GM23248 (cell line): ENCODE results near the gene FHL2. TPM values are rescaled to one million over a fixed set of nuclear protein-coding genes. Genes with fewer than 3 reads are reported as not detected.
A peak's percentile ranks its signal among the peaks of the same experiment; 100 is the strongest.

Source experiments
- DNase-seq: peaks from one replicate; pipeline ENCODE4 v3.0.0-alpha.2; 2015
- H2AFZ ChIP-seq: fragments of 200-600 bp; sonication (generic); 2 replicates; pipeline ENCODE4 v1.6.1; 2016; ENCODE audit warnings: antibody characterized with exemption
- H3F3A ChIP-seq: fragments of 200-600 bp; sonication (generic); 2 replicates; pipeline ENCODE4 v1.6.1; 2016; ENCODE audit warnings: mild to moderate bottlenecking, antibody characterized with exemption, mixed run types; ENCODE audit not compliant: insufficient read depth
- H3K27ac ChIP-seq: fragments of 200-600 bp; sonication (generic); 2 replicates; pipeline ENCODE4 v1.5.1; 2016; ENCODE audit warnings: mild to moderate bottlenecking
- H3K27me3 ChIP-seq: fragments of 200-600 bp; sonication (generic); replicated peaks from 2 replicates; pipeline ENCODE4 v1.6.1; 2016; ENCODE audit warnings: mild to moderate bottlenecking; ENCODE audit not compliant: insufficient read depth
- H3K36me3 ChIP-seq: fragments of 200-600 bp; sonication (generic); 2 replicates; pipeline ENCODE4 v1.6.1; 2016; ENCODE audit warnings: low read depth, mild to moderate bottlenecking
- H3K4me1 ChIP-seq: fragments of 200-600 bp; sonication (generic); 2 replicates; pipeline ENCODE4 v1.6.1; 2016; ENCODE audit warnings: mild to moderate bottlenecking; ENCODE audit not compliant: insufficient read depth
- H3K4me2 ChIP-seq: fragments of 200-600 bp; sonication (generic); one replicate; pipeline ENCODE4 v1.6.1; 2016; ENCODE audit warnings: mild to moderate bottlenecking; ENCODE audit not compliant: unreplicated experiment
- H3K4me3 ChIP-seq: fragments of 200-600 bp; sonication (generic); 2 replicates; pipeline ENCODE4 v1.5.1; 2016; ENCODE audit warnings: mild to moderate bottlenecking
- H3K79me2 ChIP-seq: fragments of 200-600 bp; sonication (generic); 2 replicates; pipeline ENCODE4 v1.6.1; 2016; ENCODE audit warnings: mild to moderate bottlenecking; ENCODE audit not compliant: insufficient read depth
- H3K9ac ChIP-seq: fragments of 200-600 bp; sonication (generic); 2 replicates; pipeline ENCODE4 v1.6.1; 2016; ENCODE audit warnings: mild to moderate bottlenecking
- H3K9me2 ChIP-seq: fragments of 200-600 bp; sonication (generic); 2 replicates; pipeline ENCODE4 v1.6.1; 2016; ENCODE audit warnings: mixed run types, mild to moderate bottlenecking, moderate library complexity; ENCODE audit not compliant: insufficient read depth
- H3K9me3 ChIP-seq: fragments of 200-600 bp; sonication (generic); one replicate; pipeline ENCODE4 v1.6.1; 2017; ENCODE audit warnings: low read depth
- H4K20me1 ChIP-seq: fragments of 200-600 bp; sonication (generic); 2 replicates; pipeline ENCODE4 v1.6.0; 2016; ENCODE audit not compliant: insufficient read depth
- EZH2 ChIP-seq: fragments of 200-600 bp; sonication (generic); IDR thresholded peaks from 2 replicates; pipeline ENCODE4 v1.6.1; 2018; ENCODE audit warnings: antibody characterized with exemption, mild to moderate bottlenecking; ENCODE audit not compliant: insufficient read depth, poor library complexity, severe bottlenecking
- EZH2phosphoT487 ChIP-seq: fragments of 200-600 bp; sonication (generic); IDR thresholded peaks from 2 replicates; pipeline ENCODE4 v1.6.1; 2018; ENCODE audit warnings: antibody characterized with exemption, moderate library complexity, mild to moderate bottlenecking, low read depth; ENCODE audit not compliant: insufficient read depth
- WGBS, 2 experiments: methylation state at CpG; one replicate each; pipeline ENCODE4 v1.1.6; 2015 to 2017; ENCODE audit warnings: low lambda C conversion rate in 2 of 2, low coverage in 1 of 2; ENCODE audit errors: missing lambda C conversion rate in 2 of 2; 5-methylcytosine and 5-hydroxymethylcytosine counted together
- in situ Hi-C: fragments of 300-500 bp; cut with MboI; formaldehyde crosslinking; loops from 2 replicates; pipeline ENCODE4 v1.15.0; 2020
- polyA plus RNA-seq: library from polyadenylated mRNA; unstranded; fragments of >200 nt; fragmentation: Nextera tagmentation; extraction: Ambion mirVana; gene quantifications from 2 replicates; pipeline ENCODE4 v1.2.1, GENCODE V29; 2016
- total RNA-seq: library from RNA; depleted of rRNA; stranded (reverse); fragments of >200 nt; shearing (Covaris generic); gene quantifications from 2 replicates; pipeline ENCODE4 v1.2.3, GENCODE V29; 2014

FHL2 gene
- total and polyA plus RNA-seq, 2 experiments from 2014 or later = 404 to 598 TPM

DNA sequence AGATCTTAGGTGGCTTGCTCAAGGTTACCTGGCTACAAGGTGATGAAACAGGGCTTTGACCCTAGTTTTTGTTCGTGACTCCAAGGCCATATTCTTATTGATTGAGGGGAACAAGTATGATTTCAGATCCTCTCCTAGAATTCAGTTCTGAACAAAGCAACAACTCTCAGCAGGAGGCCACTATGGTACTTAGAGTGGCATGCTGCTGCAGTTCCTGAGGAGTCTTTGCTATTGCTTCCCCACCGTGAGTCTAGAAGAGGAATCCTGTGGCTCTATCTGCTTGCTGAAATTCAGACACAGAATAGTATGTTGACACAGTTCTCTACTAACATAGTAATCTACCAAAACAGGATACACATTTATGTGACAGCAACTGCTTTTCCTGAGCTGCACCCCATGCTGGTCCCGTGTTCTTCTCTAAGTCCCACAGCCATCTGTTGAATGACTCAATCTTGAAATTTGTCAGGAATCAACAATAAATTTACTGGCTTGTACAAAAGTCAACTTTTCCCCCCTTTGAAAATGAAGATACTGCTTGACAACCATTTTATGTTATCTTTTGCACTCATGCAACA is 73.4 kb downstream of the FHL2 start:
- Histone ChIP-seq H2AFZ (no peak overlapping the region), H3K4me2 (peak overlapping the region; percentile 9), H3K79me2 (peaks cover 66% of the 10 kb centered on the region), H3K9me2 (no peaks in the 10 kb centered on the region), H3K27me3 (no peaks in the 10 kb centered on the region), H3K4me1 (peaks cover 35% of the 10 kb centered on the region), H3K9me3 (no peaks in the 10 kb centered on the region), H3K36me3 (no peaks in the 10 kb centered on the region), H3K27ac (peak overlapping the region; percentile 56; the same call in 1 of the 2 replicates), H4K20me1 (no peaks in the 10 kb centered on the region), H3F3A (0 out of 2 replicates have a peak, but pooled peaks cover 13% of the 10 kb centered on the region), H3K9ac (no peak overlapping the region), H3K4me3 (no peak overlapping the region)
- WGBS, 2 experiments = 56 to 65% methylated on average over 3 of the region's 3 CpGs
- in situ Hi-C loops = no loop called here
- no peak for TF ChIP-seq EZH2
- no peak for TF ChIP-seq EZH2phosphoT487
- DNase-seq = peak; percentile 19

DNA sequence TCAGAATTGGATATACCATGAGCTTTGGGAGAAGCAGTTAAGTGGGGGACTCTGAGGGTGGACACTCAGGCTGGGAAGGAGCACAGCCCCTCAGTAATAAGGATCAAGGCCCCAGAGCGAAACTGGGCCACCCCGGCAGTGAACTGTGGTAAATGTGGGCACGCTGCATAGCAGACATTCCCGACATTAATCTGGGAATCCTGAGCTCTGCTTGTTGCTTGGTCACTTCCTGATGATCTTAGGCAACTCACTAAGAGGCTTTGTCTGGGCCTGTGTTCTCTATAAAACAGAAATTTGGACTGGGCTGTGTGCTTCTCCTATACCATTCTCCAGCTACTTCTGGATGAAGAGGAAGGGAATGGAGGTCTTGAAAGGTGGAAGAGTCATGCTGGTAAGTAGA is 74.1 kb downstream of the FHL2 start:
- in situ Hi-C loops = no loop called here
- H3K4me3 ChIP-seq = no peak overlapping the region
- H2AFZ ChIP-seq = no peak overlapping the region
- no peaks in the 10 kb centered on the region for H3K27me3 ChIP-seq
- peaks cover 31% of the 10 kb centered on the region for H3K4me1 ChIP-seq
- peak overlapping the region; percentile 9 for H3K4me2 ChIP-seq
- H3F3A ChIP-seq = 0 out of 2 replicates have a peak, but pooled peaks cover 8% of the 10 kb centered on the region
- peak overlapping the region; percentile 56 for H3K27ac ChIP-seq
- no peak overlapping the region for H3K9ac ChIP-seq
- H3K9me3 ChIP-seq = no peaks in the 10 kb centered on the region
- no peaks in the 10 kb centered on the region for H3K36me3 ChIP-seq
- no peaks in the 10 kb centered on the region for H3K9me2 ChIP-seq
- WGBS, 2 experiments = 79 to 86% methylated on average over 4 of the region's 4 CpGs
- TF ChIP-seq EZH2phosphoT487 = no peak
- no peak for TF ChIP-seq EZH2
- peak; percentile 54 for DNase-seq
- H3K79me2 ChIP-seq = peaks cover 67% of the 10 kb centered on the region
- H4K20me1 ChIP-seq = no peaks in the 10 kb centered on the region

DNA sequence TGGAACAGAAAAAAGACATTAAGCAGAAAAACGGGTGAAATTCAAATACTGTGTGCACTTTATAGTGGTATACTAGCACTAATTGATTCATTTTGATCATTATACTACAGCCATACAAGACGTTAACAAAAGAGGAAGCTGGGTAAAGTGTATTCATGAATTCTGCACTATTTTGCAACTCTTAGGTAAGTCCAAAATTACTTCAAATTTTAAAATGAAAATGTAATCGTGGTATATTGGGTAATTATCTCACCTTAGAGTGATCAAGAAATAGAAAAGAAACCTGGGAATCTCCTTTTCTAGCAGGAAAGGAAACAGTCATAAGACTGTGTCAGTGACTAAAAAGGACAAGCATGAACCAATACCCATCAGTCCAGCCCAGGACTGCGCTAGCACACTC is 74.8 kb downstream of the FHL2 start:
- no peak for DNase-seq
- Histone ChIP-seq H3K79me2 (peaks cover 69% of the 10 kb centered on the region), H3F3A (0 out of 2 replicates have a peak, but pooled peaks cover 8% of the 10 kb centered on the region), H3K4me1 (peaks cover 31% of the 10 kb centered on the region), H4K20me1 (no peaks in the 10 kb centered on the region), H3K9me3 (no peaks in the 10 kb centered on the region), H3K36me3 (no peaks in the 10 kb centered on the region), H3K9me2 (no peaks in the 10 kb centered on the region), H3K4me2 (no peak overlapping the region), H3K27me3 (no peaks in the 10 kb centered on the region), H3K9ac (no peak overlapping the region), H3K27ac (no peak overlapping the region), H2AFZ (no peak overlapping the region), H3K4me3 (no peak overlapping the region)
- 79 to 87% methylated on average over 4 of the region's 4 CpGs for WGBS, 2 experiments
- no peak for TF ChIP-seq EZH2
- no peak for TF ChIP-seq EZH2phosphoT487
- in situ Hi-C loops = no loop called here

DNA sequence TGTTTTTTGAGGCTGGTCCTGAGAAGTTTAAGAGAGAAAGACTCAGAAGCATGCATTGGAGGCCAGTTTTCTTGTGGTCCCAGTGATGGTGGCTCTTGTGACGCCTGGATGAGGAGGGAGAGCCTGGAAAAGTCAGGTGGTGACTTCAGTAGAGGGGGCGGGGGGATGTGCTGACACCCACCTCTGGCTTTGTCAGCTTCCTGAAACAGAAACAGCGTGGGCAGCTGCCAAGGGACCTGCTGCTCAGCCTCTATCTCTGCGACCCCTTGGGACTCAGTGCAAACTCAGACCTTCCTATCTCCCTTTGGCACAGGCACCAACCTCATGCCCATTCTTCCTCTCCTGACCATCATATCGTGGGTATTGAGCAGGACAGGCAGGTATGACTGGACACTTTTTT is 75.7 kb downstream of the FHL2 start:
- Histone ChIP-seq H3K4me1 (peaks cover 25% of the 10 kb centered on the region), H3K36me3 (no peaks in the 10 kb centered on the region), H3K9me2 (no peaks in the 10 kb centered on the region), H3K9ac (no peak overlapping the region), H4K20me1 (no peaks in the 10 kb centered on the region), H3K4me2 (no peak overlapping the region), H3K27ac (no peak overlapping the region), H3K9me3 (no peaks in the 10 kb centered on the region), H2AFZ (no peak overlapping the region), H3K4me3 (no peak overlapping the region), H3K79me2 (peaks cover 65% of the 10 kb centered on the region), H3F3A (0 out of 2 replicates have a peak, but pooled peaks cover 8% of the 10 kb centered on the region), H3K27me3 (no peaks in the 10 kb centered on the region)
- DNase-seq = no peak
- in situ Hi-C loops = no loop called here
- TF ChIP-seq EZH2 = no peak
- TF ChIP-seq EZH2phosphoT487 = no peak
- WGBS, 2 experiments = 97 to 100% methylated on average over 5 of the region's 5 CpGs
